CD4-positive, CD25-positive, alpha-beta regulatory T cell (primary cell): ENCODE measurements around the gene ZNF280D. TPM values are rescaled to one million over a fixed set of nuclear protein-coding genes. Genes with fewer than 3 reads are reported as not detected.
"Not testable (repeated sequence)": the region's sequence is repeated elsewhere in the genome, so short reads cannot be mapped to it uniquely, and the experiment has no call there.

Experiments
- ATAC-seq, 2 donors: fragments of 150-1000 bp; cut with Tn5 transposase; one replicate each; pipeline ENCODE4 v1.10.0; 2021; ENCODE audit warnings: low read depth in 2 of 2, moderate number of reproducible peaks in 2 of 2, moderate library complexity in 1 of 2
- DNase-seq, 3 donors: peaks; one replicate each; pipeline versions ENCODE4 v3.0.0 to v3.0.0-alpha.2; 2012 to 2022; ENCODE audit warnings: mixed read lengths in 1 of 3
- H3K27ac ChIP-seq: one replicate; pipeline ENCODE4 v1.7.0; 2013; ENCODE audit warnings: mild to moderate bottlenecking, low read length; ENCODE audit not compliant: insufficient read depth, poor library complexity, severe bottlenecking
- H3K27me3 ChIP-seq: one replicate; pipeline ENCODE4 v1.7.0; 2013; ENCODE audit warnings: low read length; ENCODE audit not compliant: control insufficient read depth, insufficient read depth
- H3K36me3 ChIP-seq: one replicate; pipeline ENCODE4 v1.7.0; 2013; ENCODE audit warnings: mild to moderate bottlenecking, low read length, moderate library complexity; ENCODE audit not compliant: control insufficient read depth, insufficient read depth
- H3K4me1 ChIP-seq: 2 replicates; pipeline ENCODE4 v1.7.0; 2013; ENCODE audit warnings: mild to moderate bottlenecking, low read length; ENCODE audit not compliant: insufficient read depth, control insufficient read depth, poor library complexity, severe bottlenecking
- H3K4me3 ChIP-seq: one replicate; pipeline ENCODE4 v1.7.0; 2013; ENCODE audit warnings: low read depth, mild to moderate bottlenecking, low read length, moderate library complexity
- H3K9me3 ChIP-seq, 2 experiments: 1 replicate in 1 of 2; 2 replicates in 1 of 2; pipeline ENCODE4 v1.7.0; 2013; ENCODE audit warnings: low read length in 2 of 2, mild to moderate bottlenecking in 1 of 2, moderate library complexity in 1 of 2; ENCODE audit not compliant: control insufficient read depth in 2 of 2
- H3K27ac Mint-ChIP-seq, 3 donors: one replicate each; pipeline ENCODE4 v1.8.0; 2020 to 2022; ENCODE audit warnings: mild to moderate bottlenecking in 3 of 3, mixed read lengths in 3 of 3, moderate library complexity in 2 of 3
- H3K27me3 Mint-ChIP-seq: one replicate; pipeline ENCODE4 v1.8.0; 2022; ENCODE audit warnings: mild to moderate bottlenecking, mixed read lengths
- H3K36me3 Mint-ChIP-seq: one replicate; pipeline ENCODE4 v1.8.0; 2020; ENCODE audit warnings: mixed read lengths
- H3K4me1 Mint-ChIP-seq, 4 donors: one replicate each; pipeline ENCODE4 v1.8.0; 2020 to 2022; ENCODE audit warnings: mixed read lengths in 4 of 4, mild to moderate bottlenecking in 1 of 4
- H3K4me3 Mint-ChIP-seq, 4 donors: one replicate each; pipeline ENCODE4 v1.8.0; 2020 to 2022; ENCODE audit warnings: mild to moderate bottlenecking in 4 of 4, mixed read lengths in 4 of 4, moderate library complexity in 3 of 4
- H3K9me3 Mint-ChIP-seq, 7 donors: one replicate each; pipeline ENCODE4 v1.8.0; 2020 to 2022; ENCODE audit warnings: mixed read lengths in 7 of 7, mild to moderate bottlenecking in 3 of 7, moderate library complexity in 2 of 7
- polyA plus RNA-seq, 4 donors: library from polyadenylated mRNA; unstranded; fragments of 300-500 nt; fragmentation: Illumina TruSeq; gene quantifications; one replicate each; pipeline ENCODE4 v1.2.3, GENCODE V29; 2021
- total RNA-seq: library from RNA; stranded (reverse); gene quantifications from one replicate; pipeline ENCODE4 v1.2.3, GENCODE V29; 2022

The ZNF280D gene
- total and polyA plus RNA-seq, 5 donors from 2014 or later: 5.9 to 34.1 (median 8.8) TPM

- Histone ChIP-seq H3K9me3 (no peaks in the 10 kb centered on the region), H3K27me3 (no peaks in the 10 kb centered on the region), H3K27ac (no peak overlapping the region), H3K4me1 (no peaks in the 10 kb centered on the region), H3K36me3 (no peaks in the 10 kb centered on the region), H3K4me3 (no peak overlapping the region)
- Mint-ChIP-seq H3K9me3 (peaks cover 0 to under 1% (median 0%) of the 10 kb centered on the region in 7 donors), H3K4me3 (no peak overlapping the region), H3K36me3 (peaks cover 9% of the 10 kb centered on the region), H3K27me3 (no peaks in the 10 kb centered on the region), H3K4me1 (peaks cover 26 to 49% (median 37%) of the 10 kb centered on the region in 4 donors), H3K27ac (no peak overlapping the region)
- DNase-seq (no peak), ATAC-seq (no peak)
Observed at GRCh38 chr15:56715220-56715619, 18.1 kb downstream of the ZNF280D start.

GRCh38 chr15:56709502-56709901, 23.8 kb downstream of the ZNF280D start:
- H3K4me3 Mint-ChIP-seq, H3K27me3 Mint-ChIP-seq, H3K36me3 ChIP-seq, H3K27ac Mint-ChIP-seq, H3K9me3 Mint-ChIP-seq, H3K4me1 ChIP-seq, H3K4me3 ChIP-seq, H3K27me3 ChIP-seq, H3K4me1 Mint-ChIP-seq, DNase-seq, H3K36me3 Mint-ChIP-seq, H3K9me3 ChIP-seq, H3K27ac ChIP-seq, ATAC-seq: not testable (repeated sequence)

DNA sequence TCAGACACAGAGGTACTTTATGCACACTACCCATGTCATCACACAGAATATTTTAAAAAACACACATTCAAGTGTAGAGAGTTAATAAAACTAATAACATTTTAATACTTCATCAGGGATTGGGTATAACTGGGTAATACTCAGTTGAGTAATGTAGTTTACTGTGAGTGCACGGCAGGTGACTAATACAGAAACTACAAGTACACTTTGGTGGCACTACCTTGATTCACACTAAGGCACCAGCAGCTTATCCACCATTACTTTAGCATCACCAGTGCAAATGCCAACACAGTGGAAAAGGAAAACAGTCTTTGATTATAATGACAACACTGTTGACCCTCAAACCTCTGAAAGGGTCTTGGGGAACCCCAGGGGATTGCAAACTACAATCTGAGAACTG, 33.6 kb downstream of the ZNF280D start:
- ATAC-seq (no peak), DNase-seq (peak in 1 of 3 donors; percentile 41)
- no peak overlapping the region for H3K27ac Mint-ChIP-seq
- H3K4me1 ChIP-seq: no peaks in the 10 kb centered on the region
- H3K9me3 Mint-ChIP-seq: no peaks in the 10 kb centered on the region
- peaks cover 39% of the 10 kb centered on the region for H3K36me3 Mint-ChIP-seq
- H3K4me3 Mint-ChIP-seq: no peak overlapping the region
- peaks cover 48% of the 10 kb centered on the region for H3K36me3 ChIP-seq
- no peaks in the 10 kb centered on the region for H3K27me3 ChIP-seq
- H3K27ac ChIP-seq: no peak overlapping the region
- H3K4me1 Mint-ChIP-seq: peaks cover 0 to 6% (median 3%) of the 10 kb centered on the region in 4 donors
- H3K4me3 ChIP-seq: no peak overlapping the region
- no peaks in the 10 kb centered on the region for H3K9me3 ChIP-seq
- no peaks in the 10 kb centered on the region for H3K27me3 Mint-ChIP-seq

DNA sequence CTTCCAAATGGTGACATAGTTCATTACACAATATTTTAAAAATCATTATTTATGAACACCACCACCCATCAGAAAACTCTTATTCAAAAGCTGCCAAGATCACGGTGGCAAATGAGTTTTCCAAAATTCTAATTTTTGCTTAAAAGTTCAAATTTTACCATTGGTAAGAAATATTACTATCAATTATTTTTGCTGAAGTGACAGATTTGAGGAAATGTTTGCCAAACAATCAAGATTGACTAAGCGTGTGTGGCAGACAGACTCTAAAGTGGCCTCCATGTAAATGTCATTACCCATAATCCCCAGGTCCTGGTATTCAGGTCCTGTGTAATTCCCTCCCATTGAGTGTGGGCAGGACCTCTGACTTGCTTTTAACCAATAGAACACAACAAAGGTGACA, 35.0 kb downstream of the ZNF280D start:
- H3K27me3 ChIP-seq: no peaks in the 10 kb centered on the region
- H3K36me3 Mint-ChIP-seq: peaks cover 39% of the 10 kb centered on the region
- no peak overlapping the region for H3K27ac Mint-ChIP-seq

DNA sequence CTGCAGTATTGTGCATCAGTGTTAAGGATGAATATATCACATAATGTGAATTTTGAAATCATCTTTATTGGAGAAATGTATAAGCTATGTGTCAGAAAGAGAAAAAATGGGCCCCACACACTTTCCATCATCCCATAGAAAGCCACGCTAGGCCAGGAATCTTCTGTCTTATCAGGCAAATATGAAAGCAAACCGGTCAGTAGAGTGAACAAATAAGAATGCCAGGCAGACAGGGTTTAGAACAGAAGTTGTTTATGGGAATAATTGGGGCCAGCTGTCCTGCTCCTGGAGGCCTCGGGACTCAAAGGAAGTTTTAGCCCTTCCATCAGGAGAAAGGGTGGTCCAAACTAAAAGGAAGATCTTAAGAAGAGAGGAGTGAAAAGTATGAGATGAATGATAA, 39.5 kb downstream of the ZNF280D start:
- ATAC-seq (no peak), DNase-seq (no peak)
- H3K4me3 Mint-ChIP-seq: no peak overlapping the region
- no peaks in the 10 kb centered on the region for H3K9me3 Mint-ChIP-seq
- H3K4me1 ChIP-seq: no peaks in the 10 kb centered on the region
- no peak overlapping the region for H3K4me3 ChIP-seq
- H3K27me3 ChIP-seq: no peaks in the 10 kb centered on the region
- H3K9me3 ChIP-seq: no peaks in the 10 kb centered on the region
- H3K36me3 Mint-ChIP-seq: peaks cover 16% of the 10 kb centered on the region
- H3K36me3 ChIP-seq: peaks cover 10% of the 10 kb centered on the region
- no peak overlapping the region for H3K27ac ChIP-seq
- no peaks in the 10 kb centered on the region for H3K27me3 Mint-ChIP-seq
- H3K4me1 Mint-ChIP-seq: peaks cover 0 to 9% (median 4%) of the 10 kb centered on the region in 4 donors
- H3K27ac Mint-ChIP-seq: no peak overlapping the region

More for the DNA sequence above, 35.0 kb downstream of the ZNF280D start:
- peaks cover 36% of the 10 kb centered on the region for H3K36me3 ChIP-seq
- Mint-ChIP-seq H3K4me3 (no peak overlapping the region), H3K27me3 (no peaks in the 10 kb centered on the region), H3K9me3 (no peaks in the 10 kb centered on the region), H3K4me1 (peaks cover 0 to 12% (median 7%) of the 10 kb centered on the region in 4 donors)
- no peak for DNase-seq
- H3K4me1 ChIP-seq: no peaks in the 10 kb centered on the region
- no peak for ATAC-seq
- no peaks in the 10 kb centered on the region for H3K9me3 ChIP-seq
- H3K27ac ChIP-seq: no peak overlapping the region
- no peak overlapping the region for H3K4me3 ChIP-seq

DNA sequence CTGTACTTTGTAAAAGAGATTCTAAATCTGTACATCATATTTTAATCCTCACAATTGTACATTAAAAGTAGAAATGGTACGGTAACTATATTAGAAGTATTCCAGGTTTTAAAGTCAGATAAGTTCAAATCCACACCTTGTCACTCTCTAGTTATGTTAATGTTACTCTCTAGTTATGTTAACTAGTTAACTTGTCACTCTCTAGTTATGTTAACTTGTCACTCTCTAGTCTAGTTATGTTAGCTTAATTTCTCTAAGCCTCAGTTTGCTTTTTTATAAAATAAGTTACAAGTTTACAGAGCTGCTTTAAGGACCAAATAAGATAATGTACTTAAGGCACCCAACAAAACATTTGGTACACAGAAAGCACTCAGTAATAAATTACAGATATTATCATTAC, 42.6 kb downstream of the ZNF280D start:
- H3K9me3 Mint-ChIP-seq: no peaks in the 10 kb centered on the region
- H3K4me1 Mint-ChIP-seq: peaks cover 0 to 9% (median 4%) of the 10 kb centered on the region in 4 donors
- H3K4me3 ChIP-seq: no peak overlapping the region
- ATAC-seq (no peak), DNase-seq (no peak)
- no peaks in the 10 kb centered on the region for H3K27me3 Mint-ChIP-seq
- H3K4me3 Mint-ChIP-seq: no peak overlapping the region
- no peak overlapping the region for H3K27ac Mint-ChIP-seq
- peaks cover 12% of the 10 kb centered on the region for H3K36me3 ChIP-seq
- no peaks in the 10 kb centered on the region for H3K27me3 ChIP-seq
- no peaks in the 10 kb centered on the region for H3K9me3 ChIP-seq
- no peaks in the 10 kb centered on the region for H3K4me1 ChIP-seq
- peaks cover 14% of the 10 kb centered on the region for H3K36me3 Mint-ChIP-seq
- H3K27ac ChIP-seq: no peak overlapping the region

GRCh38 chr15:56683908-56684307, 49.4 kb downstream of the ZNF280D start:
- no peak overlapping the region for H3K27ac Mint-ChIP-seq
- H3K4me3 ChIP-seq: no peak overlapping the region
- no peaks in the 10 kb centered on the region for H3K9me3 Mint-ChIP-seq

GRCh38 chr15:56681113-56681512, 52.2 kb downstream of the ZNF280D start:
- H3K4me3 Mint-ChIP-seq: no peak overlapping the region
- no peaks in the 10 kb centered on the region for H3K27me3 Mint-ChIP-seq
- no peak for DNase-seq
- H3K27me3 ChIP-seq: no peaks in the 10 kb centered on the region
- H3K4me1 Mint-ChIP-seq: peaks cover 0 to 4% (median 0%) of the 10 kb centered on the region in 4 donors
- ATAC-seq: no peak
- H3K27ac ChIP-seq: no peak overlapping the region
- no peaks in the 10 kb centered on the region for H3K9me3 ChIP-seq
- no peak overlapping the region for H3K27ac Mint-ChIP-seq
- no peak overlapping the region for H3K4me3 ChIP-seq
- H3K36me3 ChIP-seq: peaks cover 6% of the 10 kb centered on the region
- H3K36me3 Mint-ChIP-seq: peaks cover 18% of the 10 kb centered on the region
- no peaks in the 10 kb centered on the region for H3K4me1 ChIP-seq
- H3K9me3 Mint-ChIP-seq: peaks cover 0 to 1% (median 0%) of the 10 kb centered on the region in 7 donors

More at GRCh38 chr15:56683908-56684307, 49.4 kb downstream of the ZNF280D start:
- Histone ChIP-seq H3K36me3 (peaks cover 10% of the 10 kb centered on the region), H3K27me3 (no peaks in the 10 kb centered on the region), H3K9me3 (no peaks in the 10 kb centered on the region), H3K27ac (no peak overlapping the region), H3K4me1 (no peaks in the 10 kb centered on the region)
- DNase-seq (no peak), ATAC-seq (no peak)
- H3K4me3 Mint-ChIP-seq: no peak overlapping the region
- H3K4me1 Mint-ChIP-seq: peaks cover 0 to 2% (median 0%) of the 10 kb centered on the region in 4 donors
- H3K36me3 Mint-ChIP-seq: peaks cover 10% of the 10 kb centered on the region
- no peaks in the 10 kb centered on the region for H3K27me3 Mint-ChIP-seq
